HepG2 (cell line): ENCODE measurements around the gene F8. TPM values are rescaled to one million over a fixed set of nuclear protein-coding genes. Genes with fewer than 3 reads are reported as not detected.

Source experiments
- ATAC-seq: fragments of 200-7000 bp; cut with Tn5 transposase; 3 replicates; pipeline ENCODE4 v1.9.1; 2020; ENCODE audit warnings: mild to moderate bottlenecking, moderate library complexity
- BruUV-seq: library from RNA; stranded (reverse); fragments of 400-500 nt; replicated peaks from 2 replicates; lab custom pipeline; 2021; lab: Mats Ljungman, UMichigan
- CTCF ChIA-PET: fragments of 300-600 bp; formaldehyde crosslinking; extraction: SDS; loops from one replicate; lab custom pipeline; 2021; ENCODE audit warnings: low total read pairs, inconsistent platforms, low intra/inter-chr PET ratio; lab: Yijun Ruan, JAX
- POLR2A ChIA-PET: fragments of 350-600 bp; sonication (Branson Sonifier 250); formaldehyde crosslinking; loops from one replicate; lab custom pipeline; 2020; ENCODE audit warnings: antibody characterized with exemption, inconsistent platforms; lab: Yijun Ruan, JAX
- DNase-seq: peaks from one replicate; pipeline ENCODE4 v3.0.0-alpha.2; 2015; ENCODE audit warnings: low spot score
- FAIRE-seq: peaks from 3 replicates; lab custom pipeline; 2011; peaks lifted over from hg19 to GRCh38; lab: Jason Lieb, UNC
- H2AFZ ChIP-seq: one replicate; pipeline ENCODE4 v1.6.1; 2011; ENCODE audit warnings: low read length, inconsistent platforms
- H3K27ac ChIP-seq: fragments of 300-600 bp; 3 replicates; pipeline ENCODE4 v1.8.0; 2011; ENCODE audit warnings: mixed run types, mild to moderate bottlenecking, mixed read lengths, low read length, inconsistent platforms; ENCODE audit not compliant: insufficient read depth; ENCODE audit errors: extremely low read length
- H3K27me3 ChIP-seq, 2 experiments: fragments of 200-600 bp in 1 of 2; 2 replicates in 1 of 2; 3 replicates in 1 of 2; pipeline versions ENCODE4 v1.6.0 to v1.8.0; 2011; ENCODE audit warnings: low read length in 2 of 2, mild to moderate bottlenecking in 2 of 2, moderate library complexity in 2 of 2, inconsistent platforms in 1 of 2; ENCODE audit not compliant: insufficient read depth in 2 of 2, control insufficient read depth in 1 of 2
- H3K36me3 ChIP-seq, 2 experiments: fragments of 200-600 bp in 1 of 2; replicated peaks in 1 of 2; 2 replicates in 1 of 2; 3 replicates in 1 of 2; pipeline versions ENCODE4 v1.5.1 to v1.8.0; 2011; ENCODE audit warnings: low read length in 2 of 2, inconsistent platforms in 1 of 2; ENCODE audit not compliant: insufficient read depth in 2 of 2, control insufficient read depth in 1 of 2
- H3K4me1 ChIP-seq: 2 replicates; pipeline ENCODE4 v1.5.1; 2012; ENCODE audit warnings: low read length, inconsistent platforms; ENCODE audit not compliant: insufficient read depth
- H3K4me2 ChIP-seq: 2 replicates; pipeline ENCODE4 v1.6.0; 2011; ENCODE audit warnings: low read depth, low read length, inconsistent platforms
- H3K4me3 ChIP-seq, 3 experiments: fragments of 200-600 bp in 1 of 3; sonication (generic), shearing (Covaris generic) in 1 of 3; replicated peaks in 1 of 3; 2 replicates each; pipeline ENCODE4 v1.5.1; 2011 to 2016; ENCODE audit warnings: low read length in 3 of 3, inconsistent platforms in 2 of 3, low read depth in 2 of 3, mild to moderate bottlenecking in 2 of 3, control low read depth in 1 of 3, mixed read lengths in 1 of 3; ENCODE audit not compliant: insufficient read depth in 1 of 3
- H3K79me2 ChIP-seq: one replicate; pipeline ENCODE4 v1.6.1; 2011; ENCODE audit warnings: low read length, inconsistent platforms; ENCODE audit not compliant: insufficient read depth
- H3K9ac ChIP-seq: 2 replicates; pipeline ENCODE4 v1.6.0; 2011; ENCODE audit warnings: mild to moderate bottlenecking, low read depth, low read length, inconsistent platforms; ENCODE audit not compliant: insufficient read depth
- H3K9me3 ChIP-seq: 2 replicates; pipeline ENCODE4 v1.5.1; 2012; ENCODE audit warnings: mild to moderate bottlenecking, low read length
- H4K20me1 ChIP-seq: 2 replicates; pipeline ENCODE4 v1.6.0; 2011; ENCODE audit warnings: inconsistent platforms, mild to moderate bottlenecking, low read length, moderate library complexity; ENCODE audit not compliant: insufficient read depth
- HDAC1 ChIP-seq: sonication (generic); formaldehyde crosslinking; IDR thresholded peaks from 2 replicates; pipeline ENCODE4 v1.5.1; 2020; ENCODE audit warnings: mild to moderate bottlenecking, missing genetic modification reagents
- KDM4B ChIP-seq: sonication (generic); formaldehyde crosslinking; IDR thresholded peaks from 2 replicates; pipeline ENCODE4 v1.4.0; 2020; ENCODE audit warnings: missing genetic modification reagents
- MYPOP ChIP-seq: sonication (generic); formaldehyde crosslinking; IDR thresholded peaks from 2 replicates; pipeline ENCODE4 v1.8.1; 2023; ENCODE audit warnings: mild to moderate bottlenecking, moderate library complexity, missing genetic modification reagents
- PAXIP1 ChIP-seq: sonication (generic); formaldehyde crosslinking; conservative IDR thresholded peaks from 2 replicates; pipeline ENCODE4 v1.4.0; 2020; ENCODE audit warnings: mild to moderate bottlenecking, missing genetic modification reagents, moderate library complexity
- SAP130 ChIP-seq: IDR thresholded peaks from 2 replicates; pipeline ENCODE4 v1.6.1; 2016; ENCODE audit warnings: low read depth
- SKIL ChIP-seq: sonication (generic); formaldehyde crosslinking; IDR thresholded peaks from 2 replicates; pipeline ENCODE4 v1.8.0; 2022; ENCODE audit warnings: missing genetic modification reagents, mild to moderate bottlenecking, moderate library complexity, borderline replicate concordance
- SOX5 ChIP-seq: IDR thresholded peaks from 2 replicates; pipeline ENCODE4 v1.6.1; 2016; ENCODE audit warnings: borderline replicate concordance
- THYN1 ChIP-seq: sonication (generic); formaldehyde crosslinking; IDR thresholded peaks from 2 replicates; pipeline ENCODE4 v1.8.1; 2023; ENCODE audit warnings: low read depth, mild to moderate bottlenecking, moderate library complexity, missing genetic modification reagents, borderline replicate concordance
- TRAFD1 ChIP-seq: sonication (generic); formaldehyde crosslinking; IDR thresholded peaks from 2 replicates; pipeline ENCODE4 v1.5.1; 2020; ENCODE audit warnings: missing genetic modification reagents, mild to moderate bottlenecking, borderline replicate concordance
- ZNF263 ChIP-seq: sonication (generic); formaldehyde crosslinking; IDR thresholded peaks from 2 replicates; pipeline ENCODE4 v1.4.0; 2020; ENCODE audit warnings: missing genetic modification reagents
- ZNF547 ChIP-seq: sonication (generic); formaldehyde crosslinking; IDR thresholded peaks from 2 replicates; pipeline ENCODE4 v1.5.1; 2020; ENCODE audit warnings: mild to moderate bottlenecking, missing genetic modification reagents
- ZNF550 ChIP-seq: sonication (generic); formaldehyde crosslinking; IDR thresholded peaks from 2 replicates; pipeline ENCODE4 v1.4.0; 2020; ENCODE audit warnings: mild to moderate bottlenecking, missing genetic modification reagents, borderline replicate concordance
- ZNF562 ChIP-seq: sonication (generic); formaldehyde crosslinking; IDR thresholded peaks from 2 replicates; pipeline ENCODE4 v1.8.0; 2022; ENCODE audit warnings: missing genetic modification reagents, borderline replicate concordance
- ZNF564 ChIP-seq: sonication (generic); formaldehyde crosslinking; IDR thresholded peaks from 2 replicates; pipeline ENCODE4 v1.8.1; 2023; ENCODE audit warnings: mild to moderate bottlenecking, missing genetic modification reagents
- ZNF674 ChIP-seq: sonication (generic); formaldehyde crosslinking; IDR thresholded peaks from 2 replicates; pipeline ENCODE4 v1.5.0; 2020; ENCODE audit warnings: low read depth, mild to moderate bottlenecking, missing genetic modification reagents
- ZNF713 ChIP-seq: sonication (generic); formaldehyde crosslinking; IDR thresholded peaks from 2 replicates; pipeline ENCODE4 v1.4.0; 2020; ENCODE audit warnings: mild to moderate bottlenecking, missing genetic modification reagents
- ZNF781 ChIP-seq: sonication (generic); formaldehyde crosslinking; IDR thresholded peaks from 2 replicates; pipeline ENCODE4 v1.5.1; 2020; ENCODE audit warnings: borderline replicate concordance, mild to moderate bottlenecking, missing genetic modification reagents; ENCODE audit errors: not compliant biosample characterization
- WGBS: methylation state at CpG from one replicate; pipeline ENCODE4 v1.1.6; 2017; ENCODE audit warnings: low lambda C conversion rate; 5-methylcytosine and 5-hydroxymethylcytosine counted together
- in situ Hi-C: cut with HindIII; loops from 2 replicates; pipeline ENCODE4 v1.10.0; 2017; ENCODE audit warnings: low pct_unique_long_range_greater_than_20kb; ENCODE audit not compliant: extremely low pct_ligation_motif_present
- intact Hi-C: fragments of 100-400 bp; cut with micrococcal nuclease; formaldehyde crosslinking; loops from one replicate; pipeline ENCODE4 v1.10.0; 2022; ENCODE audit not compliant: unreplicated experiment
- polyA plus RNA-seq, 8 experiments: library from polyadenylated mRNA; depleted of rRNA in 3 of 8; stranded (reverse) in 7 of 8; unstranded in 1 of 8; fragments of >200 nt; fragmentation: Illumina TruSeq in 4 of 8; extraction: Trizol in 4 of 8; gene quantifications; 2 replicates each; pipeline versions ENCODE4 v1.2.1 to v1.2.3, GENCODE V29; 2011 to 2016; ENCODE audit warnings: low read depth in 4 of 8, missing spikeins in 1 of 8, mixed read lengths in 1 of 8; ENCODE audit not compliant: insufficient read depth in 1 of 8
- total RNA-seq, 5 experiments: library from RNA; depleted of rRNA; stranded (reverse); fragments of >200 nt; fragmentation: Illumina TruSeq; extraction: Trizol; gene quantifications; 2 replicates each; pipeline ENCODE4 v1.2.3, GENCODE V29; 2016; ENCODE audit warnings: low read depth in 1 of 5

F8 gene
- total and polyA plus RNA-seq, 2 of the 13 experiments (the other 11 are each of a cell fraction or from before 2014, with no cell fraction given) = 0.29 to 0.61 TPM

GRCh38 chrX:154988719-154989118 lies 33.8 kb downstream of the F8 start:
- ChIA-PET POLR2A (interaction anchor here (1.0 to 2.2 kb wide), 3 partner anchors 36 to 226 kb away, joined by 3 to 15 read pairs (median 3); partner anchors contain the start of genes DKC1 and FUNDC2), CTCF (no interaction called here)
- no peaks in the 10 kb centered on the region for H3K79me2 ChIP-seq
- DNase-seq = no peak
- H3K27ac ChIP-seq = peak overlapping the region; percentile 40
- BruUV-seq = no TSS peak
- in situ Hi-C loops (loop anchor here (10.0 kb wide), 2 partner anchors 66 to 96 kb away; no protein-coding TSS in a partner anchor), intact Hi-C loops (loop anchor here (1.0 to 2.0 kb wide), 2 partner anchors 38 to 68 kb away; partner anchors contain the start of gene FUNDC2)
- peak; percentile 65 for ATAC-seq
- whole genome bisulfite sequencing = 2% methylated on average over 3 of the region's 3 CpGs
- no peaks in the 10 kb centered on the region for H3K27me3 ChIP-seq
- FAIRE-seq = no peak
- H3K9me3 ChIP-seq = no peaks in the 10 kb centered on the region
- peaks cover 23% of the 10 kb centered on the region for H3K4me1 ChIP-seq
- H3K9ac ChIP-seq = no peak overlapping the region
- peak overlapping the region; percentile 49 for H3K4me2 ChIP-seq
- H3K36me3 ChIP-seq = no peaks in the 10 kb centered on the region
- H3K4me3 ChIP-seq = no peak overlapping the region
- H2AFZ ChIP-seq = no peak overlapping the region
- no peaks in the 10 kb centered on the region for H4K20me1 ChIP-seq
- TF ChIP-seq TRAFD1 (no peak), ZNF547 (CRISPR knock-in tag) (no peak), ZNF550 (CRISPR knock-in tag) (no peak), ZNF713 (CRISPR knock-in tag) (no peak), ZNF674 (CRISPR knock-in tag) (no peak), SOX5 (CRISPR knock-in tag) (no peak), ZNF263 (CRISPR knock-in tag) (peak; percentile 58; the same call in 1 of the 2 replicates), ZNF781 (CRISPR knock-in tag) (no peak), MYPOP (CRISPR knock-in tag) (no peak), ZNF562 (CRISPR knock-in tag) (no peak), HDAC1 (CRISPR knock-in tag) (no peak), KDM4B (CRISPR knock-in tag) (no peak), PAXIP1 (CRISPR knock-in tag) (peak; percentile 40; the same call in 1 of the 2 replicates), SAP130 (no peak), THYN1 (no peak), ZNF564 (CRISPR knock-in tag) (no peak), SKIL (CRISPR knock-in tag) (no peak)
